GM12872 (cell line): ENCODE data around the gene MARCHF5.

Source experiments
- CTCF ChIP-seq: IDR thresholded peaks from 3 replicates; pipeline ENCODE4 v1.5.1; 2011; ENCODE audit warnings: low read depth, mild to moderate bottlenecking, low read length, moderate library complexity; ENCODE audit not compliant: insufficient read depth

The MARCHF5 gene

GRCh38 chr10:92290837-92291615 is at the start of gene MARCHF5, which contains the start of gene CPEB3:
Gene MARCHF5, plus strand, starts transcription at chr10:92291167. Its CDS starts 328 bp downstream, at chr10:92291495.
Gene CPEB3, minus strand, starts transcription at chr10:92291078. Its CDS starts 50,728 bp downstream, at chr10:92240350.
- peak; percentile 65 for TF ChIP-seq CTCF

- TF ChIP-seq CTCF = no peak
These were observed 49.5 kb upstream of the MARCHF5 start for GRCh38 chr10:92241501-92241900.

GRCh38 chr10:92242380-92242779 is 48.6 kb upstream of the MARCHF5 start:
- TF ChIP-seq CTCF = no peak

- TF ChIP-seq CTCF = no peak
These were observed 47.9 kb upstream of the MARCHF5 start for GRCh38 chr10:92242910-92243671.

- TF ChIP-seq CTCF = no peak
These were observed 46.2 kb upstream of the MARCHF5 start for GRCh38 chr10:92244796-92245195.

GRCh38 chr10:92248566-92248965 is 42.4 kb upstream of the MARCHF5 start:
- no peak for TF ChIP-seq CTCF

- no peak for TF ChIP-seq CTCF
These were observed 27.6 kb upstream of the MARCHF5 start for GRCh38 chr10:92263396-92263795.
